ENCODE results near the gene DMPK. TPM values are rescaled to one million over a fixed set of nuclear protein-coding genes. Genes with fewer than 3 reads are reported as not detected.
"Not testable (repeated sequence)": the region's sequence is repeated elsewhere in the genome, so short reads cannot be mapped to it uniquely, and the experiment has no call there.

DMPK gene
- total RNA-seq, 2 donors from 2014 or later = 52.8 to 88.2 TPM

DNA sequence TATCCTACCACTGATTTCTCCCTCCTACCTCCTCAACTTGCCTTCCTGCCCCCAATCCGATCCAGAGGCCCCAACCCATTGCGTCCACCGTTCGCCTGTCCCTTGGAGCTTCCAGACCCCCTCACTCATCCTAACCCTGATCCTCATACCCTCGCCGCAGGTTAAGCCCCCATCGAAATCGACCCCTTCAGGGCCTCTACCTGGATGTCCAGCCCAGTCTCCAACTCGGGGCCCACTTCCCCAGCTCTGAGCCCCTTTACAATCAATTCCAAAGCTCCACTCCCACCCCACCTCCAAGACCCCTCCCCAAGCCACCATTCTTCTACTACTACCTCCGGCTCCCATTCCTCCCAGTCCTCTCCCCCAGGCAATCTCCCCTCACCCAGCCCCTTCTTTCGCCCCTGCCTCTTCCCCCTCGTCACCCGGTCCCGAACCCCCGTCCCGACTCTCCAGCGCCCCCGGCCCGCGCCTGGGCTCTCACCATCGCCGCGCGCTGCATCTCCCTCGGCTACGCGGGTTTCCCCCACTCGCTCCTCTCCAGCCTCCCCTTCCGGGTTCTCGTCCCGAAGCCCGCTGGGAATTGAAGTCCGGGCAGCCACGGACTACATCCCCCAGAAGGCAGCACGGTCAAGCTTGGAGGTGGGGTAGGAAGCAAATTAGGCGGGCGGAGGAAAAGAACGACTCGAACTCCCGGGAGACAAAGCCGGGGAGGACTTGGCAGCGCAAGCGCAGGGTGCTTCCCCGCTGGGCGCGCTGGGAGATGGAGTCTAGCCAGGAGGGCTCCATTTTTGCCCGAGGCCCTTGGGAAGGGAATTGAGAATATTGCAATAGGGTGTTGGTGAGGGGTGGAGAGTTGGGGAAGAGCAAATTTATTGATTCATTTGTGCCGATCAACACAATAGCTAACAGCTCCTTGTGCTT, 51.7 kb downstream of the DMPK start, which contains the start of gene FBXO46:
TSS of gene FBXO46 (minus strand) at position 529 of the 921 bp plus-strand sequence. CDS start 17,401 bp downstream, outside the sequence.
- peak; percentile 98 for DNase-seq (ENCODE audit: low spot score)
- no peaks in the 10 kb centered on the region for H3K36me3 ChIP-seq
- H3K4me1 ChIP-seq (replicated peaks) = peaks cover 3% of the 10 kb centered on the region
- intact Hi-C loops (cut with DNase I) = no loop called here
- H3K9me3 ChIP-seq = no peaks in the 10 kb centered on the region
- H3K4me3 ChIP-seq = peak within 1 kb of the TSS; percentile 69 to 79
- peak; percentile 88 for TF ChIP-seq POLR2A (IDR thresholded peaks at IDR 0.05)
- TF ChIP-seq, protein P1, sequence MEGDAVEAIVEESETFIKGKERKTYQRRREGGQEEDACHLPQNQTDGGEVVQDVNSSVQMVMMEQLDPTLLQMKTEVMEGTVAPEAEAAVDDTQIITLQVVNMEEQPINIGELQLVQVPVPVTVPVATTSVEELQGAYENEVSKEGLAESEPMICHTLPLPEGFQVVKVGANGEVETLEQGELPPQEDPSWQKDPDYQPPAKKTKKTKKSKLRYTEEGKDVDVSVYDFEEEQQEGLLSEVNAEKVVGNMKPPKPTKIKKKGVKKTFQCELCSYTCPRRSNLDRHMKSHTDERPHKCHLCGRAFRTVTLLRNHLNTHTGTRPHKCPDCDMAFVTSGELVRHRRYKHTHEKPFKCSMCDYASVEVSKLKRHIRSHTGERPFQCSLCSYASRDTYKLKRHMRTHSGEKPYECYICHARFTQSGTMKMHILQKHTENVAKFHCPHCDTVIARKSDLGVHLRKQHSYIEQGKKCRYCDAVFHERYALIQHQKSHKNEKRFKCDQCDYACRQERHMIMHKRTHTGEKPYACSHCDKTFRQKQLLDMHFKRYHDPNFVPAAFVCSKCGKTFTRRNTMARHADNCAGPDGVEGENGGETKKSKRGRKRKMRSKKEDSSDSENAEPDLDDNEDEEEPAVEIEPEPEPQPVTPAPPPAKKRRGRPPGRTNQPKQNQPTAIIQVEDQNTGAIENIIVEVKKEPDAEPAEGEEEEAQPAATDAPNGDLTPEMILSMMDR (IDR thresholded peaks at IDR 0.05) = peak in 2 of 4 experiments; percentile 21 to 31
- TF ChIP-seq POLR2AphosphoS5 (IDR thresholded peaks at IDR 0.05) = peak; percentile 100
- WGBS = 1% methylated on average over 48 of the region's 48 CpGs
- no peaks in the 10 kb centered on the region for H3K27me3 ChIP-seq (replicated peaks; ENCODE audit: insufficient read depth)
- H3K27ac ChIP-seq = peak within 1 kb of the TSS; percentile 77 to 80

DNA sequence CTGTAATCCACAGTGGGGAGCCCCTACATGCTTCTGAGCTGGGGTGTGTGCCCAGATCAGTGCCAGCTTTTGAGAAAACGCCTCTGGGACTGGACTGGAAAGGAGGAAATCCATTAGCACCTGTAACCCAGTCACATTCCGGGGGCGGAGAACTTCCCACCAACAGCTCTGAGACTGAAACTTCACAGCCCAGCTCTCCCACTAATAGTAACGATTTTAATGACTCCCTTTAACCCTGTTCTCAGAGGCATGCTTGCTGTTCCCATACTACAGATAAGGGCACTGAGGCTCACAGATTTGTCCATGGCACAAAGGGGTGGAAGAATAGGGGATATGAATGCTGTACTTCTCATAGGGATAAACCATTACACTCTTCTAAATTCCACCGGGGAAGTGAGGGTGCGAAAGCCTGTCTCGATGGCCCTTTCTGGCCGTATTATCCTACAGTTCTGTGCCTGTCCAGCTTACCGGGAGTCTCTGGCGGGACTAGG, 52.4 kb downstream of the DMPK start:
- 4% methylated on average over 10 of the region's 10 CpGs for WGBS
- intact Hi-C loops (cut with DNase I) = no loop called here

DNA sequence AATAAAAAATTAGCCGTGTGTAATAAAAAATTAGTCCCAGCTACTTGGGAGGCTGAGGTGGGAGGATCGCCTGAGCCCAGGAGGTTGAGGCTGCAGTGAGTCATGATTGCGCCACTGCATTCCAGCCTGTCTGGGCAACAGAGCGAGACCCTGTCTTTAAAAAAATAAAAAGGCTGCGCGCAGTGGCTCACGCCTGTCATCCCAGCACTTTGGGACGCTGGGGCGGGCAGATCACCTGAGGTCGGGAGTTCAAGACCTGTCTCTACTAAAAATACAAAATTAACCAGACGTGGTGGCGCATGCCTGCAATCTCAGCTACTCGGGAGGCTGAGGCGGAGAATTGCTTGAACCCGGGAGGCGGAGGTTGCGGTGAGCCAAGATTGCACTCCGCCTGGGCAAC, 53.6 kb downstream of the DMPK start:
- H3K4me3 ChIP-seq; H3K9me3 ChIP-seq; H3K27ac ChIP-seq; intact Hi-C loops (cut with DNase I); H3K4me1 ChIP-seq (replicated peaks); H3K36me3 ChIP-seq; H3K27me3 ChIP-seq (replicated peaks; ENCODE audit: insufficient read depth); DNase-seq (ENCODE audit: low spot score): not testable (repeated sequence)
- 95% methylated on average over 18 of the region's 18 CpGs for WGBS

More for the DNA sequence above, 52.4 kb downstream of the DMPK start:
- H3K27ac ChIP-seq = peak overlapping the region; percentile 77 to 80
- DNase-seq (ENCODE audit: low spot score) = no peak
- H3K4me3 ChIP-seq = peak overlapping the region; percentile 69 to 79
- no peaks in the 10 kb centered on the region for H3K9me3 ChIP-seq
- H3K36me3 ChIP-seq = no peaks in the 10 kb centered on the region
- no peaks in the 10 kb centered on the region for H3K27me3 ChIP-seq (replicated peaks; ENCODE audit: insufficient read depth)
- H3K4me1 ChIP-seq (replicated peaks) = peaks cover 3% of the 10 kb centered on the region
- no peak for TF ChIP-seq POLR2AphosphoS5 (IDR thresholded peaks at IDR 0.05)
- TF ChIP-seq, protein P1 (IDR thresholded peaks at IDR 0.05) = no peak
- TF ChIP-seq POLR2A (IDR thresholded peaks at IDR 0.05) = no peak

DNA sequence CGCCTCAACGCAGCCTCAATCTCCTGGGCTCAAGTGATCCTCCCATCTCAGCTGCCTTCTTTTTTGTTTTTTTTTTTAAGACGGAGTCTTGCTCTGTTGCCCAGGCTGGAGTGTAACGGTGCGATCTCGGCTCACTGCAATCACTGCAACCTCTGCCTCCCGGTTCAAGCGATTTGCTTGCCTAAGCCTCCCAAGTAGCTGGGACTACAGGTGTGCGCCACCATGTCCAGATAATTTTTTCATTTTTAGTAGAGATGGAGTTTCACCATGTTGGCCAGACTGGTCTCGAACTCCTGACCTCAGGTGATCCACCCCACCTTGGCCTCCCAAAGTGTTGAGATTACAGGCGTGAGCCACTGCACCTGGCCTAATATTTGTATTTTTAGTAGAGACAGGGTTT, 62.2 kb downstream of the DMPK start:
- H3K4me1 ChIP-seq (replicated peaks); H3K4me3 ChIP-seq; H3K9me3 ChIP-seq; intact Hi-C loops (cut with DNase I); H3K27me3 ChIP-seq (replicated peaks; ENCODE audit: insufficient read depth); H3K27ac ChIP-seq; DNase-seq (ENCODE audit: low spot score); H3K36me3 ChIP-seq: not testable (repeated sequence)
- 98% methylated on average over 11 of the region's 11 CpGs for WGBS

Other genes starting within 250 kb of the DMPK start
- gene OPA3, start 197.7 kb downstream of the DMPK start, total RNA-seq = 10 to 100 TPM in 1 of 2 donors, 1 to 10 TPM in 1; 7.2 to 14.5 TPM
- 1 to 10 TPM in 1 of 2 donors, under 1 TPM in 1; 0.55 to 2.4 TPM for gene GPR4, start 180.3 kb downstream of the DMPK start, total RNA-seq
- 10 to 100 TPM; 47.3 to 55.6 TPM for gene EML2, start 143.1 kb downstream of the DMPK start, total RNA-seq
- gene GIPR, start 114.3 kb downstream of the DMPK start, total RNA-seq = 1 to 10 TPM; 2.6 to 4.9 TPM
- 100 to 1,000 TPM; 132 to 240 TPM for gene SNRPD2, start 90.5 kb downstream of the DMPK start, total RNA-seq
- 10 to 100 TPM in 1 of 2 donors, 1 to 10 TPM in 1; 5.2 to 18.4 TPM for gene QPCTL, start 89.8 kb downstream of the DMPK start, total RNA-seq
- gene FBXO46, start 51.6 kb downstream of the DMPK start, total RNA-seq = 10 to 100 TPM; 21.8 to 26.7 TPM
- 1 to 10 TPM in 1 of 2 donors, not detected in 1; 1.8 TPM for gene MEIOSIN, start 49.1 kb downstream of the DMPK start, total RNA-seq
- 10 to 100 TPM; 33.7 to 37.5 TPM for gene SIX5, start 13.2 kb downstream of the DMPK start, total RNA-seq
- 10 to 100 TPM; 35.5 to 96.7 TPM for gene DMWD, start 10.4 kb upstream of the DMPK start, total RNA-seq
- 1 to 10 TPM in 1 of 2 donors, under 1 TPM in 1; 0.50 to 5.2 TPM for gene RSPH6A, start 32.8 kb upstream of the DMPK start, total RNA-seq
- 100 to 1,000 TPM in 1 of 2 donors, 10 to 100 TPM in 1; 76.4 to 104 TPM for gene SYMPK, start 80.7 kb upstream of the DMPK start, total RNA-seq
- 1 to 10 TPM in 1 of 2 donors, under 1 TPM in 1; 0.09 to 1.1 TPM for gene FOXA3, start 81.8 kb upstream of the DMPK start, total RNA-seq
- 10 to 100 TPM; 55.5 to 63.0 TPM for gene IRF2BP1, start 103.7 kb upstream of the DMPK start, total RNA-seq
- gene MYPOP, start 120.1 kb upstream of the DMPK start, total RNA-seq = 1 to 10 TPM; 8.7 to 9.1 TPM
- gene NANOS2, start 132.3 kb upstream of the DMPK start, total RNA-seq = 1 to 10 TPM in 1 of 2 donors, not detected in 1; 4.1 TPM
- 1 to 10 TPM in 1 of 2 donors, under 1 TPM in 1; 0.87 to 3.1 TPM for gene NOVA2, start 191.4 kb upstream of the DMPK start, total RNA-seq
- 10 to 100 TPM; 22.9 to 23.7 TPM for gene CCDC61, start 213.0 kb upstream of the DMPK start, total RNA-seq
- gene PGLYRP1, start 240.6 kb upstream of the DMPK start, total RNA-seq = not detected